ENCODE results near the gene RLIM.

Gene RLIM

GRCh38 chrX:74579597-74580198 lies 34.7 kb downstream of the RLIM start:
- no peaks in the 10 kb centered on the region for H3K9me3 ChIP-seq
- DNase-seq = no peak
- H3K36me3 ChIP-seq = no peaks in the 10 kb centered on the region
- no peaks in the 10 kb centered on the region for H3K27me3 ChIP-seq
- no peaks in the 10 kb centered on the region for H3K4me1 ChIP-seq
- intact Hi-C loops (cut with DNase I; ENCODE audit: low total_unique reads) = no loop called here
- H3K27ac ChIP-seq = no peak overlapping the region
- no peak for TF ChIP-seq CTCF (IDR thresholded peaks at IDR 0.05)
- H3K4me3 ChIP-seq = no peak overlapping the region

- intact Hi-C loops (cut with DNase I; ENCODE audit: low total_unique reads) = no loop called here
- no peak for DNase-seq
- Histone ChIP-seq H3K9me3 (no peaks in the 10 kb centered on the region), H3K36me3 (no peaks in the 10 kb centered on the region), H3K4me3 (no peak overlapping the region), H3K4me1 (no peaks in the 10 kb centered on the region), H3K27ac (no peak overlapping the region), H3K27me3 (no peaks in the 10 kb centered on the region)
- TF ChIP-seq CTCF (IDR thresholded peaks at IDR 0.05) = no peak
These were observed 36.3 kb downstream of the RLIM start for GRCh38 chrX:74578137-74578536.

GRCh38 chrX:74557378-74557777 lies 57.0 kb downstream of the RLIM start:
- Histone ChIP-seq H3K27me3 (no peaks in the 10 kb centered on the region), H3K9me3 (no peaks in the 10 kb centered on the region), H3K4me1 (no peaks in the 10 kb centered on the region), H3K27ac (no peak overlapping the region), H3K4me3 (no peak overlapping the region), H3K36me3 (no peaks in the 10 kb centered on the region)
- intact Hi-C loops (cut with DNase I; ENCODE audit: low total_unique reads) = no loop called here
- DNase-seq = no peak
- TF ChIP-seq CTCF (IDR thresholded peaks at IDR 0.05) = no peak

- no peak for TF ChIP-seq CTCF (IDR thresholded peaks at IDR 0.05)
- intact Hi-C loops (cut with DNase I; ENCODE audit: low total_unique reads) = no loop called here
- no peaks in the 10 kb centered on the region for H3K36me3 ChIP-seq
- H3K27me3 ChIP-seq = no peaks in the 10 kb centered on the region
- H3K27ac ChIP-seq = no peak overlapping the region
- no peak for DNase-seq
- no peak overlapping the region for H3K4me3 ChIP-seq
- no peaks in the 10 kb centered on the region for H3K9me3 ChIP-seq
- H3K4me1 ChIP-seq = no peaks in the 10 kb centered on the region
These were observed 62.5 kb downstream of the RLIM start for GRCh38 chrX:74551934-74552333.

- peak overlapping the region in 1 of 2 donors; percentile 22 for H3K4me3 ChIP-seq
- peak overlapping the region in 1 of 2 donors; percentile 60 for H3K27ac ChIP-seq
- intact Hi-C loops (cut with DNase I; ENCODE audit: low total_unique reads) = no loop called here
- no peaks in the 10 kb centered on the region for H3K4me1 ChIP-seq
- peak; percentile 71 to 84 for DNase-seq
- H3K36me3 ChIP-seq = no peaks in the 10 kb centered on the region
- H3K27me3 ChIP-seq = no peaks in the 10 kb centered on the region
- peak; percentile 87 to 98 for TF ChIP-seq CTCF (IDR thresholded peaks at IDR 0.05)
- no peaks in the 10 kb centered on the region for H3K9me3 ChIP-seq
These were observed 64.1 kb downstream of the RLIM start for GRCh38 chrX:74550295-74550802.

All from tibial artery (tissue), 4 donors.